GM11168 (cell line): ENCODE results near the gene PAPPA.

Experiments
- in situ Hi-C: fragments of 300-500 bp; cut with MboI; formaldehyde crosslinking; loops from one replicate; pipeline ENCODE4 v1.12.0; 2022; ENCODE audit warnings: low sequenced_read_pairs; ENCODE audit not compliant: unreplicated experiment

Gene PAPPA

DNA sequence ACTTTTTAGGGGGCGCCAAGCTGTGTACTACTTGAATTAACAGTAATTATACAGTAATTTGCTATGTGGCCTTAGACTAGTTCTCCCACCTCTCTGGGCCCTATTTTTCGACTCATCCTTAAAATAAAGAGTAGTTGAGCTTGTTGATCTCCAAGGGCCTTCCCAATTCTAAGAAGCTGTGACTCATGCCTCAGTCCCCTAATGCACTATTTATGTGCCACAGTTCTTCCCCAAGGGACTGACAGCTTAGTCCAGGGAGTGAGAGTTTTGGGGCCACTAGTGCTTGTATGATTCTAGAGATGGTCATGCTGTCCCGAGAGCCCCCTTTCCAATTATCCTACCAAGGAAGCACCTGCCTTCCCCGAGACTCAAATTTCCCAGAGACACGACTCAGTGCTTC is 149.7 kb downstream of the PAPPA start:
- in situ Hi-C loops: no loop called here

DNA sequence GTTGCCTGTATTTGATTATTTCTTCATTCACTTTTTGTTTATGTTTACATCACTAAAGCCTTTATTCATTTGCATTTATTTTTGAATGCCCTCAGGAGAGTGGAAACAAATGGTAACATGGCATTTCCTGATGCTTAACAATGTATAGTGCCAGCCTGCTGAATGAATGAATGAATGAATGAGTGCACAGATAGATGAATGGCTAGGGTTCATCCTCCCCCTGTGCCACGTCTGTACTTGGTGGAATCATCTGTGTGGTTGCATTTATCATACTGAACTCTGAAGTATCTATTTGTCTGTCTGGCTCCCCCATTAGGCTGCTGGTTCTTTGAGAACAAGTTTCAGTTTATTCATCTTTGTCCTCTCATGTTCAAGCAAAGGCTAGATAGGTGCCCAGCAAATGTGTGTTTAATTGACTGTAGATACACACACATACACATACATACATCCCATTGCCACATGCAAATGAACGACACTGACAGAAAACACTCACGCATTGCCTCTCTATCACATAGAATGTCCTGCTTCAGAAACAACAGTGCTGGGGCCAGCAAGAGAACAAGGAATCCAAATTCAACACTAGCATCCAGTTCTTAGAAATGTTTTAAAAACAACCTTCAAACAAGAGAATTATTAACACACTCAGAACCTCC is 150.4 kb downstream of the PAPPA start:
- in situ Hi-C loops: no loop called here

DNA sequence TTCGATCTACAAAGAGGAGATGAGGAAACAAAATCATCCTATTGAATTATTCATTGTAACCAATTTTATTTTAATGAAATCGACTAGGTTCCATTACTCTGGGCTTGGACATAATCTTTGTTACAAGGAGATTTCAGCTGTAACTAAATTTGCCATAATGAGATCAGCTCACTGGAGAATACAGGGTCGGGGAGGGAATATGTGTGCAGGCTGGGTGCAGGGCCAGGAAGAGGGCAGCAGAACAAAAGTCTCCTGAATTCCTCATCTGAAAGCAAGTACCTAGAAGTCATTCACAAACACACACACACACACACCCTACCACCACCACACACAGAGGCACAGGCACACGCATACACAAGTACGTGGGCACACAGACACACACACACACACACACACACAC is 151.2 kb downstream of the PAPPA start:
- in situ Hi-C loops: no loop called here

DNA sequence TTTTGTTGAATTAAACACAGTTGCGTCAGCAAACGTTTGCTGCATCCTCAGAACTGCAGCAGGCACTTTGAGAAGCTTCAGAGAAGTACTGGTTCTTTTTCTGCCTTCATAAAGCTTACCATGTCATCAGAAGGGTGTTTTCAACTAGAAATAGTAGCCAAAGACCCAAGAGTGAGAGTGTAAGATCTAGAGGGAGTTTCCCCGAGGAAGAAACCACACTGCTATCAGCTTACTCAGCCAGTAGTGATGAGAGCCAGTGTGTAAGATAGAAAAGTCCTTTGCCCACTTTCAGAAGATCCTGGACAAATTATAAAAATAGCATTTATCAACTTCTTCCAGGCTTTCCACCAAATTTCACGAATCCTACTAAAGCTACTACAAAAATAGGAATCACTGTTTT is 154.5 kb downstream of the PAPPA start:
- in situ Hi-C loops: no loop called here

DNA sequence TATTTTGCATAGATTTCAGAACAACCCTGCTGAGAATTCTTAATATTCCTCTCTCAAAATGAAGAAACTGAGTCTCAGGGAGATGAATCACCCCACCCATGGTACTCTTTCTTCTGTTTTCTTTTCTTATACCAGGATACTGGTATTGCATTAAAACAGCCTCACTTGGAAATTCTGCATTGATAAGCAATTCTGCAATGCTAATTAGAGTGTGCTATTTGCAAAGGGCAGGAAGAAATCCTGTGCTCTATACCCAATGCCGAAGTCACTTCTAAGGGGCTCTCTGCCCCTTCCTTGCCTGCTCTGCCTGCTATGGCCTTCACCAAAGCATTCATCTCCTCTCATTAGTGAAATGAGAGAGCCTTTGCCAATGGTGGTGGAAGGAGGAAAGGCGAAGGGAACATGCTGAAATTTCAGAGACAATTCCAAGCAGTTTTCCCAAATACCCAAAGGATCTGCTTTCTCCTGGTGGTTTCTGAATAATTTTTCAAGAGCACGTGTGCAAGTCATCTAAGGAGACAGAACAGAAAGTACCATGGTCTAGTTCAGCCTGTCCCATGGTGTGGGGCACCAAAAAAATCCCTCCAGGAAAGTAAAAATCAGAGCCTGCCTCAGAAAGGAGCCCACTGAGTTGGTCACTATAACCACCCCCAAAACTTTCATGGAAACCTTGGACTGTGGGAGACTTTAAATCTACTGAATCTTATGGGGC is 156.5 kb downstream of the PAPPA start:
- in situ Hi-C loops: no loop called here

DNA sequence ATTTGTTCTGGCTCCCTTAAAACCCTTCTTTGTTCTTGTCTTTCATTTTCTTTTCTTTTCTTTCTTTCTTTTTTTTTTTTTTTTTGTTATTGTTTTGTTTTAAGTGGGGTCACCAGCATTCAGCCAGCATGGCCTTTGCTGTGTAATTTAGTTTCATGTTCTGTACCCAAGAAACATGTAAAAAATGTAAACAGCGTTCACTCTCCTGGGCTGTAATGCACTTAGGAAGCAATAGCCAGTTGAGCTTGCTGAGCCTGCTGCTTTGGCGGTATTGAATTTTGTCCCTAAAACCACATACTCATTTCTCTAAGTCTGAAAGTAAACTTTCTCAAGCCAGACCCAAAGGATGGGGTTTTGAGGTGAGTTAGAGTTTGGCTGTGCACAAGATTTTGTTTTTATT is 158.6 kb downstream of the PAPPA start:
- in situ Hi-C loops: no loop called here

DNA sequence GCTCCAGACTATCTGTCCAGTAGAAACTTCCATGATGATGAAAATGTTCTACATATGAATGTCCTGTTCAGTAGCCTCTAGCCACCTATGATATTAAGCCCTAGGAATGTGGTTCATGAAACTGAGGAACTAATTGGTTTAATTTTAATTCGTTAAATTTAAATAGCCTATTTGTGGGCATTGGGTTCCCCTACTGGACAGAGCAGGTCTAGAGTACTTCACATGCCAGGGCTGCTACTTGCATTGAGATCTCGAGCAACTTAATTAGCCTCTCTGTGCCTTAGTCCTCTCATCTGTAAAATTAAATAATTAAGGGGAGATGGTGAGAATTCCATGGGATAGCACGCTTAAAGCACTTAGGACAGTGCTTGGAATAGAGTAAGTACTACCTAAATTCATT is 160.0 kb downstream of the PAPPA start:
- in situ Hi-C loops: no loop called here

DNA sequence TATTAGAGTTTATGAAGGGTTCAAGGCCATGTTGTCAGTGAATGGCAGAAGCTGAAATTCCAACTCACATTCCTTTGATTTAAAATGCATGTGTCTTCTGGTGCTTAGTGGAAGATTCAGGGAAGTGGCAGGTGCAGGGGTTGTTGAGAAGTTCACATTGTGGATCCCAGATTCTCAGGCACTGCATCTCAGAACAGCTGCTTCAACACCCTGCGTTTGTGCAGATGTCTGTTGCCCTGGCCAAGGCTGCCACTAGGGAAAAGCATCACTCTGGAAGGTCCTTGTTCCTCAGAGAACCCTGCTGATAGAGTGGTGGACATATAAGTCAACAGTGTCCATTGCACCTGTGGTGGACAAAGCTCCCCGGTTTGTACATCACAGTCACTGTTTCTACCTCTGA is 162.7 kb downstream of the PAPPA start:
- in situ Hi-C loops: no loop called here

DNA sequence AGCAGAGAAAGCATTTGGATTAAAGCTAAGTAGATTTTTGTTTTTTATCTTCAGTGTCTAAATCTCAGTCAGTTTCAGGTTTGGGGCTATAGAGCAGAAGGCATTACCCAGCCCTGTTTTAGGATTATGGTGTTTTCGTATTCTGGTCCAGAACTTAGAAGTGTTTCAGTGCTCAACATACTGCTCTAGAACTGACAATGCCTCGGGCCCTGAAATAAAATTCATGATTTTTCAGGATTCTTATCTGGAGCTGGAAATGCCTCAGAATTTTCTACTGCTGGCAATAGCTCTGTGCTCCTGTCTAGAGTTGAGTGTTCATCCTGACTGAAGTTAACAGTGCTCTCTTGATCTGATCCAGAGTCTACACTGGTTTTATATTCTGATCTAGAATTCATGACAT is 163.9 kb downstream of the PAPPA start:
- in situ Hi-C loops: no loop called here

DNA sequence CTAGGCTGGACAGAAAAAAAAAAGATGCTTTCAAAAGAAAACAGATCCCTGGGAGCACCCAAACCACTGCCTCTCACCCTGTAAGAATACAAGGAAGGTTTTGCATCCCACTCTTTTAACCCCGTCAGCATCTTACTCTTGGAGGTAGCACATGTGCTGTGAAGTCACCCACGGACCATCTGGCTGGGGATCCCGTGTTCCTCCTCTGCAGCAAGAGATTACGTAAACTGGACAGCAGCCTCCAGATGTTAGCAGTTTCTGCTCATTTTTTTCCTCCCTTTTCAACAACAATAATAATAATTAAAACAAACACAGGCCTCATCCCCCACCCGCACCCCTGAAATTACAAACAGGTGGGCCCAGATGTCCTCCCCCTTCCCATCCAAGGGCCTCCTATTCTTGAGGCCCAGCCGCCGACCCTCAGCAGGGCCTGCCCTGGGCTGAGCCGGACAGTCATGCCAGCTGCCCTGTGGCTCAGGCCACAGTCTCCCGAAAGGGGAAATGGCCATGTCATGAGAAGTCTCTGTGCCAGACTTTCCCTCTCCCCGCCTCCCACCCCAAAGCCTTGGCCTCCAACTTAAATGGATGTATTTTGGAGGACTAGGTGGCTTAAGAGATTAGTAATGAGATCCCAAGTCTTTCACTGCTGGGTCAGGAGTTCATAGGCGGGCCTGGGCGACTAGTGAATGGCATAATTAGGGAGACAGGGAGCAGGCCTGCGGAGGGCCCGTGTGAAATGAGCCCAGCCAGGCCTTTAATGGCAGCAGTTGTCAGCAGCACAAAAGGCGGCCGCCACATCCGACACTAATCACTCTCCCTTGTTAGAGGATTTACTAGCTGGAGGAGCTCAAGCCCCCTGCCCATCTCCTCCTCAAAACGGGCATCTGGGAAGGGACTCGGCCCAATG is 165.1 kb downstream of the PAPPA start:
- in situ Hi-C loops: no loop called here

DNA sequence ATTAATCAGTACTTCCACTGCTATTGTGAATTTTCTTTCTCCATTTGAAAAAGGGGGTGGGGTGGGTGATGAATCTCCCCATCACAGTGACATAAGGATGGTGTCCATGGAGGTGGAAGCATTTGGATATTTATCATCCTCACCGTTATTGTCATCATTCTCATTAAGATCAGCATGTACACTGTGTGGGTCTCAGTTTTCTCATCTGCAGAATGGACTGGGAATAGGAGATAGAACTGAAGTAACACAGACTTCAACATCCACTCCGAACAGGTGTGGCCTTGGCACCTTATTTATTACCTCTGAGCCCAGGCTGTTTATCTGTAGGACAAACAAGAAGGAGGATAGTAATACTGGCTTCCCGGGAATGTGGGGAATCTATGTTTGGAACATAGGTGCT is 165.9 kb downstream of the PAPPA start:
- in situ Hi-C loops: no loop called here

DNA sequence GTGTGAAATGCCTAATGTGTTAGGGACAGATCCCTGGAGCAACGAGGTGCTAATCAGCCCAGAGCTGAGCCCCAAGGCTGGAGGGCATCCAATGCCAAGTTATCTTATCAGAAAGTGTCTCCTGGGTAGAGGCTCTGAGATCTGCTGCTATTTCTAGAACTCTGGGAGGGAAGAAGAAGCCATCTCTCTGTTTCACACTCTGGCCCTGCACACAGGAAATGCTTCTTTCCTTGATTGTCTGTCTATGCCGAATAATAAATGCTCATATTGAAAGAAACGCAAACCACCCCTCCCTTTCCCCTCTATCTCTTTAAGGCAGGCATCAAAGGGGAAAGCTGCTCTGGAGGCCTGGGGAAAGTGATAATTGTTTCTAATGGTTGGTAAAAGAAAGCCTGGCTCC is 166.7 kb downstream of the PAPPA start:
- in situ Hi-C loops: no loop called here

DNA sequence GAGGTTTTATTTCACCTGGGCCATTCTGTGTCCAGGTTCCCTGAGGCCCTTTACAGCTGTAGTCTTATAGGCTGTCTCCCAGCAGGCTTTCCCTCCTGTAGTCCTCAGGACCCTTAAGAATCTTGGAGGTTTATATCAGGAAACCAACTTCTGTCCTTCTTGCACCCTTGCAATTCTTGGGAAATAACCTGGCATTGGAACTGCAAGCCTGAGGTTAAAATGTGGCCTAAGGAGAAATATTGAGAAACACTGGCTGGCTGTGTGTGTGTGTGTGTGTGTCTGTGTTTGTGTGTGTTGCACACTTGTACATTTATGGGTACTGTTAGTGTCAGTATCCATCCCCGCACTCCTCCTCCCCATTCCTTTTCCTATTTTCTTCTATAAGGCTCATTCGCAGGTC is 168.9 kb downstream of the PAPPA start:
- in situ Hi-C loops: no loop called here

DNA sequence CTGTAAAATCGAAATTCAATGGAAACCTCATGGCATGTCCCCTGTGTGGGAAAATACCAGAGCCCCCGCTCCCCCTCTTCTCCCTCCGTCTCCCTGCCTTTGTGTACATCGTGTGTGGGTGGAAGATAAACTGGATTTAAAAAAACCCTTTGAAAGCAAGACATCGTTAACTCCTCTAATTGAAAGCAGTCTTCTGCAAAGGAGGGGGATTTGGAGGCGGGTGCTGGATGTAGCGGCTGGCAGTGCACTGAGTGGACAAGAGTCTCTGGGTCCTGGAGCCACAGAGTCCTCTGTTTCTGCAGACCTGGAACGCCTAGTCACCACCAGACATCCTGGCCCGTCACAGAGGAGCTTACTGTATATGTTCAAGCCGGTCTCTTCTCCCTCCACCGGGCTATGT is 169.4 kb downstream of the PAPPA start:
- in situ Hi-C loops: no loop called here

DNA sequence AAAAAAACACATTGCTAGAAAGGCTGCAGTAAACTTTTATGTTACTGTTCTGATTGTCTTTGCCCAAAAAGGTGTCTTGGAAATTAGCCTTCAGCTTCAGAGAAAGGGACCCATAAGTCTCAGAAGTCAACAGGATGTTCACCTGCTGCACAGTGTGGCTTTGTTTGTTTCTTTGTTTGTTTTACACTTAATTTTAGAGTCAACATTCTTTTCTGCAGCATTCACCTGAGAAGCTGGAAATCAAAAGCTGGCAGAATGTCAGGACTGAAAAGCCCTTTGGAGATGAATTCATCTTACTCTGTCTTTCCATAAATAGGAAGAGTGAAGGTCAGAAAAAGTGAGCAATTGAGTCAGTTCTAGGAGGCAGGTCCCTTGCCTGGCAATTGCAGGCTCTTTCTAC is 170.0 kb downstream of the PAPPA start:
- in situ Hi-C loops: no loop called here

DNA sequence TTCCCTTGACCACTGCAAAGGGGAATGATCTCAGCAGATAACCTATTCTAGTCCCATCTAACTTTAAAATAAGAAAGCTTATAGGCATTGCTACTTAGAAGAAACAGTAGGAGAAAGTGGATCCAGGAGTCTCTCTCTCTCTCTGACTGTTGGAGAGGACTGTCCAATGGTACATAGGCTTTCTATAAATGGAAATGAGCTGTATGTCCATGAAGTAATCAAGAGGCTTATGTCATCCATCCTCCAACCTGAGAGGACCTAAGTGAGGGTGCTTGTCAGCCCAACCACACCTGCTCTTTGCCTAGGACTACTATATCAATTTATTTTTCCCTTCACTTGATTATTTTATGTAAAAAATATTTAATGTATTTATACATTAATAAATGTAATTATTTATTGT is 172.3 kb downstream of the PAPPA start:
- in situ Hi-C loops: no loop called here

DNA sequence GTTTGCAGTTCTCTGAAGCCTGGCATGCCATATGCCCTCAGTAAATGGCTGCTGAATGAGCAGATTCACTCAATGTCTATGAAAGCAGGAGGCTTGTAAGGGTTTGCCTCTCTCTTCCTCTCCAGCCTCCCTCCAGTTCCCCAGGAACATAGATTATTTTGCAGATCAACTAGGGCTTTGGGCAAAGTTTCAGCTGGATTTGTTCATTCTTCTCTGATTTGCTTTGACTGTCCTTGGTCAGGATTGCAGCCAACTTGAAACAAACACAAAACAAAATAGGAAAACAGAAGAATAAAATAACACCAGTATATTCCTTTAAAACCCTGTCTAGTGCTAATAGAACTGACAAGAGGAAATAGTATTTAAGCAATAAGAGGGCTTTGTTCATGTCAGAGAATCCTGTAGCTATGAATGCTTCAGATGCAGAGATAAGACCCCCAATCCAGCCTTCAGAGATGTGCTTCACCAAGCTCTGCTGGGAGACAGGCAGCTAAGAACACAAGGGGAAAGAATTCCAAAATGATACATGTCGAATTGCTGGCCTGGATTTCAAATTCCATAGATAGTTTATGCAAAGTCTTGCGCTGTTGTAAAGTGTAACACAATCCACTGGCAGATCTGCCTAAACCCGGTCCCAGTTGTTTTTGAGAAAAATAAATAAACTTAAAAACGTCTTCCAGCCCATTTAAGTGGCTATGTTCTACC is 174.3 kb downstream of the PAPPA start:
- in situ Hi-C loops: no loop called here

DNA sequence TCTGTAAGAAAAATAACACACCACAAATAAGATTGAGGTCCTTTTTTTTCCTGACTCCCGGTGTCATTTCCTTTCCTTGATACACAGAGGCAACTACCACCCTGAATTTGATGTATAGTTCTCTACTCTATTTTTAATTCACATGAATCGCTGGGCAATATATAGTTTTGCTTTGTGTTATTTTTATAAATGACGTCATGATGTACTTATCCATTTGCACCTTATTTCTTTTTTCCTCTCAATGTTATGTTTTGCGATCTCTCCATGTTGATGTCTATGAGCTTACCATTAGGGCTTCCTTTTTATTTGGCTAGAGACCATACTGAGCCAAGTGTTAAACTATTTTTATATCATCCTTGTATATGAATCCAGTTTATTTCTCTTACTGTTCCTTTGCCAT is 175.9 kb downstream of the PAPPA start:
- in situ Hi-C loops: no loop called here

DNA sequence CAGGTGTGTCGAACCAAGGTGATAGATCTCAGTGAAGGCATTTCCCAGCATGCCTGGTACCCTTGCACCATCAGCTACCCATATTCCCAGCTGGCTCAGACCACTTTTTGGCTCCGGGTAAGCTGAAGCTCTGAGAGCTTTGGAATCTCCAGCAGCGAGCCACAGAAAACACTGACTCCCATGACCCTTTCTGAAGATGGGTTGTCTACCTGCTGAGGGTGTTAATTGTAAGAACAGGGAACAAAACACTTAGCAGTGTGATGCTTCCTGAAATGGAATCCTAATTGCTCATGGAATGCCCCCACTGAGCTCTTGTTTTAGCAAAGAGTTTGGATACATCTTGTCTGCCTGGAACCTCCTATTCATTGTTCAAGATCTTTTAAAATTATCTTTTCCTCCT is 177.7 kb downstream of the PAPPA start:
- in situ Hi-C loops: no loop called here

DNA sequence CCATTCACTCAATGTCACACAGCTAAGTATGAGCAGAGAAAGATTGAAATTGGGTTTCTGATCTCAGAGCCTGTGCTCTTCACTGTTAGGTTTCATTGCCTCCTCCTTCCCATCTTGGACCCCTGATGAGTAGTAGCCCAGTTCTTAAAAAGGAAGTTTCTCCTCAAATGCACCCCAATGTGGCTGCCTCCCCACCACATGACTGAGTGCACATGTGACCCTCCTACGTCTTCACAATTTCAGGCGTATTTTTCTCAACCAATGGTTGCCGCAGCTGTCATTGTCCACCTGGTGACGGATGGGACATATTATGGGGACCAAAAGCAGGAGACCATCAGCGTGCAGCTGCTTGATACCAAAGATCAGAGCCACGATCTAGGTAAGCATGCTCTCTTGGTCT is 178.5 kb downstream of the PAPPA start:
- in situ Hi-C loops: no loop called here

DNA sequence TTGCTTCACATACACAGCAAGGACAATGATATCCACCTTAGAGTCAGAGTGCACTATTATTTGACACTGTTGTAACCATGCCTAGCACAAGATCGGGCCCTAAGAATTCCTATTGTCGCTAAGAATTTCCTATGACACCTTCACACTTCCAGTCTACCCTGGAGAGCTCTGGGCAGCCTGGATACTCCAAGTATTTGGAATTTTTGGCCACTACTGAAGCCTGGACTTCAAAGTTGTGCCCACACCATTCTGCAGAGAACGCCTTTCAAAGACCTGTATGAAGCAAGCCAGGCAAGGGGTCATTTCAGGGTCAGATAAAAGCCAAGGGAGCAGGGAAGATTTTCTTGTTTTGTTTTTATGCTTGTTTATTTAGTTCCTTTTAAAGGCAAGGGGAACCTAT is 179.7 kb downstream of the PAPPA start:
- in situ Hi-C loops: no loop called here
